K562 (cell line): Measurements from ENCODE around the gene ITGA3. TPM values are rescaled to one million over a fixed set of nuclear protein-coding genes. Genes with fewer than 3 reads are reported as not detected.

Experiments used
- ATAC-seq: fragments of 200-7000 bp; cut with Tn5 transposase; 3 replicates; pipeline ENCODE4 v1.9.1; 2020; ENCODE audit warnings: moderate library complexity
- BruUV-seq: library from RNA; stranded (reverse); fragments of 400-500 nt; replicated peaks from 2 replicates; lab custom pipeline; 2021; lab: Mats Ljungman, UMichigan
- CTCF ChIA-PET: fragments of 300-600 bp; formaldehyde crosslinking; extraction: SDS; loops from one replicate; lab custom pipeline; 2021; ENCODE audit warnings: low intra/inter-chr PET ratio; lab: Yijun Ruan, JAX
- POLR2A ChIA-PET: fragments of 300-600, 350-650 bp; sonication (Branson Sonifier 250); formaldehyde crosslinking; extraction: SDS; loops from one replicate; lab custom pipeline; 2021; ENCODE audit warnings: antibody characterized with exemption, inconsistent platforms; lab: Yijun Ruan, JAX
- DNase-seq, 4 experiments: peaks; one replicate each; pipeline versions ENCODE4 v3.0.0 to v3.0.0-alpha.2; 2011 to 2018; ENCODE audit warnings: low spot score in 3 of 4, mixed read lengths in 3 of 4; ENCODE audit errors: extremely low read depth in 1 of 4
- FAIRE-seq: peaks from 2 replicates; lab custom pipeline; 2011; peaks lifted over from hg19 to GRCh38; lab: Jason Lieb, UNC
- H2AFZ ChIP-seq: 2 replicates; pipeline ENCODE4 v1.6.0; 2011; ENCODE audit warnings: low read depth, low read length, control low read depth, inconsistent platforms
- H3K27ac ChIP-seq: fragments of 200-600 bp; 3 replicates; pipeline ENCODE4 v1.8.0; 2011; ENCODE audit warnings: low read depth, mild to moderate bottlenecking, control low read depth, inconsistent platforms, low read length, moderate library complexity, mixed read lengths; ENCODE audit errors: extremely low read depth
- H3K27me3 ChIP-seq, 2 experiments: fragments of 300-600 bp in 1 of 2; 2 replicates in 1 of 2; 3 replicates in 1 of 2; pipeline versions ENCODE4 v1.6.0 to v1.8.0; 2011; ENCODE audit warnings: inconsistent platforms in 2 of 2, low read length in 2 of 2, mild to moderate bottlenecking in 1 of 2, mixed read lengths in 1 of 2, moderate library complexity in 1 of 2; ENCODE audit not compliant: control insufficient read depth in 2 of 2, insufficient read depth in 2 of 2
- H3K36me3 ChIP-seq: fragments of 300-600 bp; 3 replicates; pipeline ENCODE4 v1.8.0; 2011; ENCODE audit warnings: mild to moderate bottlenecking, low read length, inconsistent platforms; ENCODE audit not compliant: control insufficient read depth, insufficient read depth
- H3K4me1 ChIP-seq, 2 experiments: fragments of 200-600 bp in 1 of 2; replicated peaks in 1 of 2; 2 replicates in 1 of 2; 3 replicates in 1 of 2; pipeline versions ENCODE4 v1.5.1 to v1.8.0; 2011; ENCODE audit warnings: inconsistent platforms in 2 of 2, low read length in 2 of 2, mild to moderate bottlenecking in 1 of 2, mixed read lengths in 1 of 2, moderate library complexity in 1 of 2; ENCODE audit not compliant: control insufficient read depth in 2 of 2, insufficient read depth in 2 of 2
- H3K4me2 ChIP-seq: 2 replicates; pipeline ENCODE4 v1.6.1; 2011; ENCODE audit warnings: low read length, control low read depth, inconsistent platforms, mixed read lengths; ENCODE audit not compliant: insufficient read depth
- H3K4me3 ChIP-seq: fragments of 200-600 bp; sonication (generic), shearing (Covaris generic); 2 replicates; pipeline ENCODE4 v1.5.1; 2016; ENCODE audit warnings: control low read depth, inconsistent platforms
- H3K79me2 ChIP-seq: fragments of 200-600 bp; 3 replicates; pipeline ENCODE4 v1.8.0; 2011; ENCODE audit warnings: low read length, inconsistent platforms; ENCODE audit not compliant: control insufficient read depth, insufficient read depth
- H3K9ac ChIP-seq, 2 experiments: 2 replicates each; pipeline versions ENCODE4 v1.6.0 to v1.6.1; 2011; ENCODE audit warnings: low read depth in 2 of 2, low read length in 2 of 2, control low read depth in 1 of 2, inconsistent platforms in 1 of 2, mild to moderate bottlenecking in 1 of 2, mixed read lengths in 1 of 2; ENCODE audit not compliant: insufficient read depth in 1 of 2
- H3K9me1 ChIP-seq: one replicate; pipeline ENCODE4 v1.6.0; 2011; ENCODE audit warnings: inconsistent platforms, mild to moderate bottlenecking, low read length, moderate library complexity; ENCODE audit not compliant: control insufficient read depth, insufficient read depth
- H3K9me3 ChIP-seq: replicated peaks from 2 replicates; pipeline ENCODE4 v1.5.1; 2011; ENCODE audit warnings: low read depth, low read length, inconsistent platforms; ENCODE audit not compliant: control insufficient read depth, insufficient read depth
- H4K20me1 ChIP-seq: replicated peaks from 2 replicates; pipeline ENCODE4 v1.6.1; 2011; ENCODE audit warnings: low read length, inconsistent platforms, mixed read lengths; ENCODE audit not compliant: control insufficient read depth, insufficient read depth
- BHLHE40 ChIP-seq: IDR thresholded peaks from 2 replicates; pipeline ENCODE4 v1.6.1; 2011; ENCODE audit warnings: low read length, improper control_type of control experiment
- L3MBTL2 ChIP-seq: fragments of 450-650 bp; IDR thresholded peaks from 2 replicates; pipeline ENCODE4 v1.6.1; 2016; ENCODE audit warnings: mild to moderate bottlenecking, moderate library complexity
- WGBS: fragments of 100-300 bp; shearing (Covaris generic); methylation state at CpG from one replicate; pipeline ENCODE4 v1.1.6; 2016; ENCODE audit warnings: low coverage, mixed read lengths; ENCODE audit not compliant: insufficient coverage; ENCODE audit errors: missing lambda C conversion rate; 5-methylcytosine and 5-hydroxymethylcytosine counted together
- in situ Hi-C: fragments of 300-500 bp; cut with MboI; formaldehyde crosslinking; loops from 4 replicates; pipeline ENCODE4 v1.15.0; 2018; ENCODE audit warnings: inconsistent platforms, mixed read lengths
- intact Hi-C: fragments of 100-400 bp; cut with micrococcal nuclease; formaldehyde crosslinking; loops from 2 replicates; pipeline ENCODE4 v1.14.2; 2022
- polyA plus RNA-seq, 8 experiments: library from polyadenylated mRNA; depleted of rRNA in 4 of 8; stranded (reverse) in 5 of 8; unstranded in 3 of 8; fragments of >200 nt; fragmentation: Nextera tagmentation in 2 of 8; fragmentation: Illumina TruSeq in 1 of 8; extraction: Ambion mirVana in 2 of 8; extraction: Trizol in 1 of 8; gene quantifications; 2 replicates each; pipeline versions ENCODE4 v1.2.1 to v1.2.3, GENCODE V29; 2011 to 2014; ENCODE audit warnings: inconsistent platforms in 1 of 8, missing spikeins in 1 of 8
- total RNA-seq, 7 experiments: library from RNA; depleted of rRNA in 6 of 7; stranded (reverse); fragments of >200 nt in 6 of 7; fragmentation: Illumina TruSeq in 2 of 7; extraction: Trizol in 2 of 7; gene quantifications; 2 replicates each; pipeline versions ENCODE4 v1.2.1 to v1.2.3, GENCODE V29; 2011 to 2021; ENCODE audit warnings: low replicate concordance in 1 of 7
- TF ChIP-seq, protein P1 (sequence below): fragments of 250-450 bp; sonication (Bioruptor Pico); IDR thresholded peaks from 2 replicates; pipeline ENCODE4 v1.4.0; 2020

Gene ITGA3
- total and polyA plus RNA-seq, 9 of the 15 experiments (the other 6 are each of a cell fraction or from before 2014, with no cell fraction given), result 0.03 to 0.75 (median 0.14) TPM; not detected in 2

DNA sequence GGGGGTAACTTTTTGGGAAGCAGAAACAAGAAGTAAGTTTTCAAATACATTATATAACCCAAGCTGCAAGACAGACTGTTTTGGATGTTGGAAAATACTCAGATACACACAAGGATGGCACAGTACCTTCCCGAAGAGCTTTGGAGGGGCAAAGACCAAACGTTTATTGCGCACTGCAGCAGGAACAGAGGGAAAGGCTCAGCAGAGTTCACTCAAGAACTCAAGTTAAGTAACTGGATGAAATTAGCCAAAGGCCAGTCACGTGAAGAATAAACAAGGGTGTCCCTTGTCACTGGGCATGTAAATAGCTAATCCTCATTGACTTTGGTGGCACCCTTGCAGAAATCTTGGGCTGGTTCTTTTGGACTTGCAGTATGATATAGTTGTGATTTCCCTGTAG, 42.0 kb downstream of the ITGA3 start:
- intact Hi-C loops (no loop called here), in situ Hi-C loops (loop anchor here (5.0 kb wide), 1 partner anchor 194 kb away; no protein-coding TSS in a partner anchor)
- no peak overlapping the region for H3K9ac ChIP-seq
- POLR2A ChIA-PET, result interaction anchor here (0.6 to 0.8 kb wide), 2 partner anchors 17 to 62 kb away, joined by 3 to 4 read pairs; no protein-coding TSS in a partner anchor
- no peak overlapping the region for H3K4me3 ChIP-seq
- no peaks in the 10 kb centered on the region for H3K36me3 ChIP-seq
- peaks cover 4% of the 10 kb centered on the region for H3K9me1 ChIP-seq
- no peak overlapping the region for H3K4me2 ChIP-seq
- no peak for DNase-seq
- CTCF ChIA-PET, result interaction anchor here (0.5 kb wide), 1 partner anchor 190 kb away, joined by 6 read pairs; no protein-coding TSS in a partner anchor
- peaks cover 25 to 36% of the 10 kb centered on the region in 2 experiments; a peak in 4 of 5 replicates for H3K4me1 ChIP-seq
- no peaks in the 10 kb centered on the region for H3K79me2 ChIP-seq
- 29% methylated on average over 4 of the region's 4 CpGs for WGBS
- TF ChIP-seq BHLHE40, result peak; percentile 17; the same call in 1 of the 2 replicates
- TF ChIP-seq L3MBTL2, result no peak
- TF ChIP-seq, all 486 proteins: peak for 1
- no peak for ATAC-seq
- BruUV-seq, result no TSS peak
- H3K9me3 ChIP-seq, result no peaks in the 10 kb centered on the region
- H4K20me1 ChIP-seq, result 0 out of 2 replicates have a peak, but pooled peaks cover 12% of the 10 kb centered on the region
- FAIRE-seq, result no peak
- H3K27me3 ChIP-seq, result peaks cover 9 to 26% of the 10 kb centered on the region in 2 experiments; a peak in 4 of 5 replicates
- no peak overlapping the region for H3K27ac ChIP-seq
- no peak overlapping the region for H2AFZ ChIP-seq

DNA sequence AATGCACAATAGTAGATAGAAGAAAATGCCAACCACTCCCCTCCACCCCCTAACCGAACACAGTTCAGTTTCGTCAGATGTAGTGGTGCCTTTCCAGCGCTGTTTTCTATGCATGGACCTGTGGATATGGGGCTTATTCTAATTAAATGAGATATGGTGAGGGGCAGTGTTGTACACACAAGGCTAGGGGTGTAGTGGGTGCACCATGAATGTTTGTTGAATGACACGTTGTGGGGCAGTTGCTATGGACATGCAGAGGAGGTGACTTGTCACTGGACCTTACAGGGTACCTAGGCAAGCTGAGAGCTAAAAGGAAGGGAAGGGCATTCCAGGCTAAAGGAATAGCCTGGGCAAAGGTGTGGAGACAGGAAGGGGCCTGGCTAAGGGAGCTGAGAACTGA, 42.7 kb downstream of the ITGA3 start:
- FAIRE-seq (no peak), ATAC-seq (no peak), DNase-seq (no peak)
- Histone ChIP-seq H3K27ac (no peak overlapping the region), H3K27me3 (peaks cover 4 to 32% of the 10 kb centered on the region in 2 experiments; a peak in 3 of 5 replicates), H3K4me3 (no peak overlapping the region), H3K79me2 (no peaks in the 10 kb centered on the region), H3K9me3 (no peaks in the 10 kb centered on the region), H3K9me1 (peaks cover 4% of the 10 kb centered on the region), H3K9ac (peak overlapping the region in 1 of 2 experiments; percentile 74; a peak in 1 of 4 replicates), H4K20me1 (0 out of 2 replicates have a peak, but pooled peaks cover 9% of the 10 kb centered on the region), H3K4me2 (no peak overlapping the region), H3K4me1 (peaks cover 25 to 39% of the 10 kb centered on the region in 2 experiments; a peak in 4 of 5 replicates), H2AFZ (no peak overlapping the region), H3K36me3 (no peaks in the 10 kb centered on the region)
- no TSS peak for BruUV-seq
- in situ Hi-C loops (loop anchor here (5.0 kb wide), 1 partner anchor 194 kb away; no protein-coding TSS in a partner anchor), intact Hi-C loops (no loop called here)
- CTCF ChIA-PET, result no interaction called here
- POLR2A ChIA-PET, result interaction anchor here (0.5 to 1.0 kb wide), 4 partner anchors 9 to 379 kb away, joined by 3 to 4 read pairs (median 3); no protein-coding TSS in a partner anchor
- TF ChIP-seq, protein P1, sequence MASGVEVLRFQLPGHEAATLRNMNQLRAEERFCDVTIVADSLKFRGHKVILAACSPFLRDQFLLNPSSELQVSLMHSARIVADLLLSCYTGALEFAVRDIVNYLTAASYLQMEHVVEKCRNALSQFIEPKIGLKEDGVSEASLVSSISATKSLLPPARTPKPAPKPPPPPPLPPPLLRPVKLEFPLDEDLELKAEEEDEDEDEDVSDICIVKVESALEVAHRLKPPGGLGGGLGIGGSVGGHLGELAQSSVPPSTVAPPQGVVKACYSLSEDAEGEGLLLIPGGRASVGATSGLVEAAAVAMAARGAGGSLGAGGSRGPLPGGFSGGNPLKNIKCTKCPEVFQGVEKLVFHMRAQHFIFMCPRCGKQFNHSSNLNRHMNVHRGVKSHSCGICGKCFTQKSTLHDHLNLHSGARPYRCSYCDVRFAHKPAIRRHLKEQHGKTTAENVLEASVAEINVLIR, result no peak
- 24% methylated on average over 3 of the region's 4 CpGs for WGBS
